CD4-positive, alpha-beta T cell treated with Interleukin-17A for 4 hours (primary cell): ENCODE data around the gene CLTCL1.
A peak's percentile ranks its signal among the peaks of the same experiment; 100 is the strongest.
"Not testable (repeated sequence)": the region's sequence is repeated elsewhere in the genome, so short reads cannot be mapped to it uniquely, and the experiment has no call there.

Source experiments
- DNase-seq: peaks from one replicate; pipeline ENCODE4 v3.0.0-alpha.2; 2020; ENCODE audit warnings: mixed read lengths

Gene CLTCL1

DNA sequence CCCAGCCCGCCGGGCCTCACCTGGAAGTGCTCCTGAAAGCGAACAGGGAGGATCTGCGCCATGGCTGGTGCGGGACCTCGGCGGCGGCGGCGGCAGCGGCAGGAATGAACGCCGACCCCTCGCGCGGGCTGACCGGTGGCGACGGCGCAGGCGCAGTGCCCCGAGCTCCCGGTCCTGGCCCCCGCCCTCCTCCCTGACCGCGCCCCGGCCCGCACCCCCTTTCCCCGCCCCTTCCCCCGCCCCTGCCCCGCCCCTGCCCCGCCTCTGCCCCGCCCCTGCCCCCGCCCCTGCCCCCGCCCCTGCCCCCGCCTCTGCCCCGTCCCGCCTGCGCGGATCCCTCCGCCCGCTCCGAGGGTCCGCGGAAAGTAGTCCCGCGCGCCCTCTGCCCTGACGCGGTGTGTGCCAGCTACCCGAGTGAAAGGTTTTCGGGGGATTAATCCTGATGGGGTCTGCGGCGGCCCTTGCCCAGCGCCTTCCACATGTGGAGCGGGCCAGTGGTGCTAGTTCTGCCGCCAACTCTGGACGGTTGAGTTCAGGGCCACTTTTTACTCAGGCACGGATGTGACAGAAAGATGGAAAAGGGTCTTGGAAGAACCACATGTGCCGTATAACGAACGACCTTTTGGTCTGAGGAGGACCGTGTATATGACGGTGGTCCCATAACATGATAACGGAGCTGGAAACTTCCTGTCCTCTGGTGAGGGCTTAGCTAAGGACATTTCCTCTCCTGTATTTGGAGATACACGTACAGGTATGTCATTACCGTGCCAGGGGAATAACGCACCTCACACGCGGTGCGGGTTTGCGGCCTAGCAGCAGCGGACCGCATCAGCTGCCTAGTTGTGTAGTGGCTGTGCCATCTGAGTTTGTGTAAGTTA is at the start of gene CLTCL1:
Gene CLTCL1, minus strand, starts transcription at position 140 of the 878 bp plus-strand sequence. Its CDS starts 78 bp downstream, at position 62.
- DNase-seq = peak; percentile 77

DNA sequence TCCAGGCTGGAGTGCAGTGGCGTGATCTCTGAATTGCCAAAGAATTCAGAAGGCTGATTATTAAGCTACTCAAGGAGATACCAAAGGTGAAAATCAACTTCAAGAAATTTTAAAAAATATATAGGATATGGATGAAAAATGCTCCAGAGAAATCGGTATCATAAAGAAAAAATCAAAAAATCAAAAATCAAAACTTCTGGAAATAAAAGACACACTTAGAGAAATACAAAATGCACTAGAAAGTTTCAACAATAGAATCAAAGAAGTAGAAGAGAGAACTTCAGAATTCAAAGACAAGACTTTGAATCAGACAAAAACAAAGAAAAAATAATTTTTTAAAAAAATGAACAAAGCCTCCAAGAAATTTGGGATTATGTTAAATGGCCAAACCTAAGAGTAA is 45.6 kb upstream of the CLTCL1 start:
- no peak for DNase-seq

DNA sequence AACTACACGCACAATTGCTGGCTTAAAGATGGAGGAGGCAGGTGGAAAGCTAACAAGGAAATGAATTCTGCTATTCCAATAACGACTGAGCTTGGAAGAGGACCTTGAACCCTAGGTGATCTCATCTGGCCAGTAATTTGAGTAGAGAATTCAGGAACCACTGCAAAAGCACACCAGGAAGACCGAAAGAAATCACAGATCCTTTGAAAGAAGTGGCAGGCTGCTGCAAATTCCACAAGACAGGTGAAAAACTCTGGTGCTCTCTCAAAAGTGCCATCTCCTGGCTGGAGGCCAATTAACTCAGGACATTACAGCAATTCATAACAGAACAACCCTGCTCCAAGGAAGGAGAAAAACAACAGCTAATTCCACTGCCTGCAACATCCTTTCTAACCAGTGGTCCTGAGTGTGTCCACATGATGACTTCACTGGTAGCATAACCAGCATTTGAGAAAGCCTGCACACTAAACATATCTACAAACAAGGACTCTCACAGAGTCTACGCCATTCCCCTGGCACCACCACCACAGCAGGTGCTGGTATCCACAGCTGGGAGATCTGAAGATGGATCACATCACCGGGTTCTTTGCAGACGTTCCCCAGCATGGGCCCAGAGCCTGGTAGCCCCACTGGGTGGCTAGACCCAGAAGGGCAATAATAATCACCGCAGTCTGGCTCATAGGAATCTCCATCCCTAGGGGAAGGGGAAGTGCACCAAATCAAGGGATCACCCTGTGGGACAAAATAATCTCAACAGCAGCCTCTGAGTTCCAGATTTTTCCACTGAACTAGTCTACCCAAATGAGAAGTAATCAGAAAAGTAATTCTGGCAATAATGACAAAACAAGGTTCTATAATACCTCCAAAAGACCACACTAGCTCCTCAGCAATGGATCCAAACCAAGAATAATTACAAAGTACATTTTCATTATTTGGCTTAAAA is 44.9 kb upstream of the CLTCL1 start:
- no peak for DNase-seq

DNA sequence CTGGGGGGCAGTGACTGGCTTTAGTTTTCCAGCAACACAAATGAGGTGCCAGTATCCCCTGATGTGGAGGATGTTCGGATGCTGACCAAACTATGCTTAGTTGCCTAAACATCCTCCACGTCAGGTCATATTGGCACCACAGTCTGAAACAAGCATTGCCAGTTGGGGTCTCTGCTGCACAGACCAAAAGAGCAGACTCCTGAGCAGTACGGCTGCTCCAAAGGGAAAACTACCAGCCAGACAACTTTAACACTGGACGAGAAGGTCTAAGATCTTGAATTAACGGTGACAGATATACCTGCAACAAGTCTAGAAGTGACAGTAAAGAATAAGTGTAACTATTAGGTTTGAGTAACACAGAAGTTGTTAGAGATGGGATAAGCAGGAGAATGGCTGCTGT is 40.5 kb upstream of the CLTCL1 start:
- no peak for DNase-seq

DNA sequence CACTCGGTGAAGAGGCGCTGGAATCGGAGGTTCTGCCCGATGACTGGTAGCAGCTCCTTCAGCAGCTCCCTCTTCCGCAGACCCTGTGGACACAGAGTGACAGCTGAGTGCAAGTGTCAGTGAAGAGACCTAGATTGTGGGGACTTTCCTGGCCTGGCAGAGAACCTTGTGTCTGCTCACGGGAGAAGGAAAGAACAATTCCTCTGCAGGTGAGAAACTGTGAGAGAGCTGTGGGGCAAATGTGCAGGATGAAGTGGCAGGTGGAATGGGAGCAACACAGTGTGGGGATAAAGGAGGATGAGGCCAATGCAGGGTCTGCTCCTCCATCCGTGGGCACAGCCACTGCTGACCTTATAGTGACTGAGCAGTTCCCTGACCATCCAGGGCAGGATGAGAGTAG is 40.0 kb upstream of the CLTCL1 start:
- no peak for DNase-seq

DNA sequence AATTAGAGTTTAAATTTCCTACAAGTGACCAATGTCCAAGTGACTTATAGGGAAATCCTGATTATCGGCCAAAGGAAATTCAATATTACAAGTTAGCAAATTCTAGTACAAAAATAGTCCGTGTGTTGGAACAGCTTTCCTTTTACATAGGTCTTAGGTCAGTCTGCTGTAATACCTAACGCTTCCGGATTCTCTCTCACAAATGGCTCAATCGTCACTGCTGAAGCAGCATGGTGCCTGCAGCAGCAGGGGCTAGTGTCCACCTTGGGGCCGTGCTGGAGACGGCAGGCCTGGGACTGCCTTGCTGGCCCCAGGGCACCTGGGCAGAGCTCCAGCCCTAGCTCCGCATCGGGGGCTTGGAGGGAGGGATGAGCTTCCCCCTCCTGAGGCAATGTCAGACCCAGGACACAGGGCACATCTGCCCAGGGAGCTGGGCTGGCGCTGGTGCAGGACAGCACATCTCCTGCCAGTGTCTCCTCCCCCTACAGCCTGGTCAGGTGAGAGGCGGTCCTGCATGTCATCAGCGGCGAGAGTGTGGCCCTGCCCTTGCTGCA is 39.4 kb upstream of the CLTCL1 start:
- no peak for DNase-seq

DNA sequence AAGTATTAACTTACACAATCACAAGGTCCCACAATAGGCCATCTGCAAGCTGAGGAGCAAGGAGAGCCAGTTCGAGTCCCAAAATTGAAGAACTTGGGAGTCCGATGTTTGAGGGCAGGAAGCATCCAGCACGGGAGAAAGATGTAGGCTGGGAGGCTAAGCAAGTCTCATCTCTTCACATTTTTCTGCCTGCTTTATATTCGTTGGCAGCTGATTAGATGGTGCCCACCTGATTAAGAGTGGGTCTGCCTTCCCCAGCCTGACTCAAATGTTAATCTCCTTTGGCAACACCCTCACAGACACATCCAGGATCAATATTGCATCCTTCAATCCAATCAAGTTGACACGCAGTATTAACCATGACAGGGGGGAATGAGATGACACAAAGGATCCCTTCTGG is 38.7 kb upstream of the CLTCL1 start:
- DNase-seq = not testable (repeated sequence)

DNA sequence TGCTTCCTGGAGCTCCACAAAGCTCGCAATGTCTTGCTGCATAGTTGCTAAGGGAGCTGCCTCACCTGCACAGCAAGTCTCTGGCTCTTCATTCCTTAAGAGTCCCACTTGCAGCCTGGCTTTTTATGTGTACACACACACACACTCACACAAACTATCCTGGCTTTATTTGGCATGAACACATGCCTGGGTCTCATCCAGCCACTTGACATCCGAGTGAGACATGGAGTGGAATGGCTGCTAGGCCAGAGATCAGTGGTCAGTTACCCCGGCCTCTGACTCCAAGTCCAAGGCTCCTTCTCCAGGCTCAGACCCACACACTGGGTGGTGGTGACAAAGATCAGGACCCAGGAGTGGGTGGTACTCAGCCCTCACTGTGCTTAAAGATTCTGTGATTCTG is 37.9 kb upstream of the CLTCL1 start:
- DNase-seq = no peak

DNA sequence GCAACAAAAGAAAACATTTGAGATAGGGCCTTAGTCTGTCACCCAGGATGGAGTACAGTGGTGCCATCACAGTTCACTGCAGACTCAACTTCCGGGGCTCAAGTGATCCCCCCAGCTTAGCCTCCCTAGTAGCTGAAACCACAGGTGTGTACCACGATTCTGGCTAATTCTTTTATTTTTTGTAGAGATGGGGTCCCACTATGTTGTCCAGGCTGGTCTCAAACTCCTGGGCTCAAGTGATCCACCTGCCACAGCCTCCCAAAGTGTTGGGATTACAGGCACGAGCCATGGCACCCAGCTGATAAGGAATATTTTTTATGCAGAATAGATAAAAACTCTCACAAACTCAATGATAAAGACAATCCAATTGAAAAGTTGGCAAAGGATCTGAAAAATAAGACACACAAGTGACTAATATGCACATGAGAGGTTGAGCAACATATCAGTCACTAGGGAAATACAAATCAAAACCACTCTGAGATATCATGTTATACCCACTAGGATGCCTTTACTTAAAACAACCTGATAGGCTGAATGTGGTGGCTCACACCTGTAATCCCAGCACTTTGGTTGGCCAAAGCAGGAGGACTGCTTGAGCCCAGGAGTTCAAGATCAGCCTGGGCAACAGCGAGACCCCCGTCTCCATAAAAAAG is 33.9 kb upstream of the CLTCL1 start:
- no peak for DNase-seq

DNA sequence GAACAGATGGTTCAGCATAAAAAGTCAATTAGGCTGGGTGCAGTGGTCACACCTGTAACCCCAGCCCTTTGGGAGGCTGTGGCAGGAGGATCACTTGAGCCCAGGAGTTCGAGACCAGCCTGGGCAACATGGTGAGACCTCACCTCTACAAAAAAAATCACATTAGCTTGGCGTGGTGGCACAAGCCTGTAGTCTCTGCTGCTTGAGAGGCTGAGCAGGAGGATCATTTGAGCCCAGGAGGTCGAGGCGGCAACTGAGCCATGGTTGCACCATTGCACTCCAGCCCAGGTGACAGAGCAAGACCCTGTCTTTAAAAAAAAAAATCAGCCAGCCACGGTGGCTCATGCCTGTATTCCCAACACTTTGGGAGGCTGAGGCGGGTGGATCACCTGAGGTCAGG is 31.9 kb upstream of the CLTCL1 start:
- not testable (repeated sequence) for DNase-seq

DNA sequence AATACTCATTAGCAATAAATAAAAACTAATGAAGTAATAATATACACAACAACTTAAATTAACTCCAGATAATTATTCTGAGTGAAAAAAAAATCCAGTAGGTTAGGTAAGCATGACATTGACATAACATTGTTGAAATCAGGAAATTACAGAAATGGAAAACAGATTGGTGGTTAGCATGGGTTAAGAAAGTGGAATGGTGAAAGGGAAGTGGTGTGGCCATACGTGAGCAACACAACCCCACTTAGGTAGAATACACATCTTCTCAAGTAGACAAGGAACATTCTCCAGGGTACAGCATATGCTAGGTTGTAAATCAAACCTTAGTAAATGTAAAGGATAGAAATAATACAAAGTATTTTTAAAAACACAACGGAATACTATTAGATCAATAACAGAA is 30.2 kb upstream of the CLTCL1 start:
- no peak for DNase-seq

DNA sequence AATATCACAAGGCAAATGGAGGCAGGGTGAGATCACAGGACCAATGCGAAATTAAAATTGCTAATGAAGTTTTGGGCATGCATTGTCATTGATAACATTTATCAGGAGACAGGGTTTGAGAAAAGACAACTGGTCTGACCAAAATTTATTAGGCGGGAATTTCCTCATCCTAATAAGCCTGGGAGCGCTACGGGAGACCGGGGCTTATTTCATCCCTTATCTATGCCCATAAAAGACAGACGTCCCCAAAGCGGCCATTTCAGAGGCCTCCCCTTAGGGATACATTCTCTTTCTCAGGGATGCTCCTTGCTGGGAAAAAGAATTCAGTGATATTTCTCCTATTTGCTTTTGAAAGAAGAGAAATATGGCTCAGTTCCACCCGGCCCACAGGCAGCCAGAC is 28.6 kb upstream of the CLTCL1 start:
- DNase-seq = not testable (repeated sequence)

DNA sequence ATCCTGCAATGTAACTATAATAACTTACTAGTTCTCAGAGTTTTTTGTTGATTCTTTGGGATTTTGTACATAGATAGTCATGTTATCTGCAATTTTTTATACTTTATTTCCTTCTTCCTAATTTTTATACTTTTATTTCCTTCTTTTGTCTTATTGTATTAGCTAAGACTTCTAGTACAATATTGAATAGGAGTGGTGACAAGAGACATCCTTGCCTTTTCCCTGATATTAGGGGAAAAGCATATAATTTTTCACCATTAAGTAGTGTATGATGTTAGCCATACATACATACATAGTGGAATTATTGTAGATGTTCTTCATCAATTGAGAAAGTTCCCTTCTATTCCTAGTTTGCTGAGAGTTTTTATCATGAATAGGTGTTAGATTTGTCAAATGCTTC is 27.8 kb upstream of the CLTCL1 start:
- no peak for DNase-seq

DNA sequence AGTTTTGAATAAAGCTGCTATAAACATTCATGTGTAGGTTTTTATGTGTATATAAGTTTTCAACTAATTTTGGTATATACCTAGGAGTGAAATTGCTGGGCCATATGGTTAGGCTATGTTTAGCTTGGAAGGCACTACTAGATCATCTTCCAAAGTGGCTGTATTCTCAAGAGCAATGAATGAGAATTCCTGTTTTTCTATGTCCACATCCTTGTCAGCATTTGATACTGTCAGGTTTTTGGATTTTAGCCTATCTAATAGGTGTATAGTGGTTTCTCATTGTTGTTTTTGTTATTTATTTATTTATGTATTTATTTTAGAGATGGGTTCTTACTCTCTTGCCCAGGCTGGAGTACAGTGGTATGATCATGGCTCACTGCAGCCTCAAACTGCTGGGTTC is 26.3 kb upstream of the CLTCL1 start:
- DNase-seq = no peak

DNA sequence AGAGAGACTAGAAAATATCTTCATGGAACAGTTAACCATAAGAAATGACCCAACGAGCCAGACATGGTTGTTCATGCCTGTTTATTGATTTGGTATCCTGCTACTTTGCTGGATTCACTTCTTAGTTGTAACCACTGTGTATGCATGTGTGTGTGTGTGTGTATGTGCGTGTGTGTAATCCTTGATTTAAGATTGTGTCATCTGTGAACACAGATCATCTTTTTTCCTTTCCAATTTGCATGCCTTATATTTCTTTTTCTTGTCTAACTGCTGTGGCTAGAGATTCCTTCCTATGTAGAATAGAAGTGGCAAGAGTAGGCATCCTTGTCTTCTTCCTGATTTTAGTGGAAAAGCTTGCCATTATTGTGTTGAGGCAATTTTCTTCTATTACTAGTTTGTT is 16.4 kb upstream of the CLTCL1 start:
- DNase-seq = no peak

DNA sequence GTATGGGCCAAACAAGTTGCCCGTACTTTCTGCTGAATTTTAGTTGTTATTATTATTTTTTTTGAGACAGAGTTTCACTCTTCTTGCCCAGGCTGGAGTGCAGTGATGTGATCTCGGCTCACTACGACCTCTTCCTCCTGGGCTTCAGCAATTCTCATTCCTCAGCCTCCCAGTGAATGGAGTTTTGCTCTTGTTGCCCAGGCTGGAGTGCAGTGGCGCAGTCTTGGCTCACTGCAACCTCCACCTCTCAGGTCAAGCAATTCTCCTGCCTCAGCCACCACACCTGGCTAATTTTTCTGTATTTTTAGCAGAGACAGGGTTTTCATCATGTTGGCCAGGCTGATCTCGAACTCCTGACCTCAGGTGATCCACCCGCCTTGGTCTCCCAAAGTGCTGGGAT is 15.0 kb upstream of the CLTCL1 start:
- DNase-seq = not testable (repeated sequence)

DNA sequence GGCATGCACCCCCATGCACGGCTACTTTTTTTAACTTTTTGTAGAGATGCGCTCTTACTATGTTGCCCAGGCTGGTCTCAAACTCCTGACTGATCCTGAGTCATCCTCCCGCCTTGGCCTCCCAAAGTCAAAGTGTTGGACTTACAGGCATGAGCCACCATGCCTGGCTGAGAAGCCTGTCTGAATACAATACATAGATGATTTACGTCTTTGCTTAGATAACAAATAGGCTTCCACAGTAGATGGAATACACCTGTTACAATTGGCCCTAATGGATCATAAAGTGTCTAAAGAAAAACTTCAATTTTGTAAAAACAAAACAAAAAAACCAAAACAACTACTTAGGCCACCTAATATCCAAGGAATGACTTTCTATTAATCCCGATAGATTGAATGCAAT is 13.0 kb upstream of the CLTCL1 start:
- DNase-seq = no peak

DNA sequence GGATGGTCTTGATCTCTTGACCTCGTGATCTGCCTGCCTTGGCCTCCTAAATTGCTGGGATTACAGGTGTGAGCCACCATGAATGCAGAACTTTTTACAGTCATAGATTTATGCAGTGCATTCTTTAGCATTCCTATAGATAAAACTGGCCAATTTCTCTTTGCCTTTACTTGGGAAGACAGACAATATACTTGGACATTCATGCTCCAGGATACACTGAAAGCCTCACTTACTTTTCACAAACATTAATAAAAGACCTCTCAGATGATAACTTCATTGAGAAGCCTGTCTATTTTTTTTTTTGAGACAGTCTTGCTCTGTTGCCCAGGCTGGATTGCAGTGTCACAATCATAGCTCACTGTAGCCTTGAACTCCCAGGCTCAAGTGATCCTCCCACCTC is 12.3 kb upstream of the CLTCL1 start:
- DNase-seq = no peak

DNA sequence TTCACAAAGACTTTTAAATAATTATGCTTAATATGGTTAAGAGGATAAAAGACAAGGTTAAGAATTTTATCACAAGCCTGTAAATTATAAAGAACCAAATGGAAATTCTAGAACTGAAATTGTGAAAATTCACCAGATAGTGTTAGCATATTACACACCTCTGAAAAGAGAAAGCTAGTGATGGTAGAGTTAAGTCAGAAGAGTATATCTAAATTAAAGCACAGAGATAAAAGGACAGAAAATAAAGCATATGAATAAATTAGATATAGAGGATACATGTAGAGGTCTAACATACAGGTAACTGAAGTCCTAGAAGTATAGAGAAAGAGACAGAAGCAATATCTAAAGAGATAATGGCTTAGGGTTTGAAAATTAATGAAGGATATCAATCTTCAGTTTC is 4.2 kb upstream of the CLTCL1 start:
- no peak for DNase-seq

DNA sequence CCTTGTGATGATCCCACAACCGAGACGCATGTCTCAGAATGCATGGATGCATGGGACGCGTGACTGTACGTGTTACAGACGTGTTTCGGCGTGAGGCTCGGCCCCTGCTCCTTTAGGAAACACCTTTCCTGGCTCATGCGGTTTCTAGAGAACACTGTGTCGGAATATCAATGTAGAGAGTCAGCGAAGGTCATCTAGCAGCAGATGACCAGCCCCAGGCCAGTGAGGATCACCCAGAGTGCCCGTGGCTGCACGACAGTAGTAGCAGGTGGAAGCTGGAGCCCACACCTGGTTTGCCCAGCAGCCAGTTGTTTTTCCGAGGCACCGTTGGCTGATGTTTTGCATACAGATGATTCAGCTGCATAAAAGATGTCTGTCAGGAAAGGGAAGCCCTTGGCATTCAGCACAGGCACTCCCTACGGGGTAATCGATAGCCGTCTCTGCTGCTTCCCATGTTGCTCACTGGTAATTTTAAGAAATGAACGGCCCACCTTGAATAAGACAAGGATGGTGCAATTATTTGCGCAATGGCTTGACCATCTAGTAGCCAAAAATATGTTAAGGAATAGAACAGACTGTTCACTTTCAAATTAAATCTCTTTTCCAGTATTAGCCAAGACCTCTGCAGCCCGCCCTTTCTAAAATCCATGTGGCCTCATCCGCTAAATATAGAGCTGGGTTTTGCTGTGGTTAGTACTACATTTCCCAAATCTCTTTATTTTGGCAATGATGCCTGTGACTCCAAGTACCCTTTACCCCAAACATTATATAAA is 1.1 kb upstream of the CLTCL1 start:
- no peak for DNase-seq

DNA sequence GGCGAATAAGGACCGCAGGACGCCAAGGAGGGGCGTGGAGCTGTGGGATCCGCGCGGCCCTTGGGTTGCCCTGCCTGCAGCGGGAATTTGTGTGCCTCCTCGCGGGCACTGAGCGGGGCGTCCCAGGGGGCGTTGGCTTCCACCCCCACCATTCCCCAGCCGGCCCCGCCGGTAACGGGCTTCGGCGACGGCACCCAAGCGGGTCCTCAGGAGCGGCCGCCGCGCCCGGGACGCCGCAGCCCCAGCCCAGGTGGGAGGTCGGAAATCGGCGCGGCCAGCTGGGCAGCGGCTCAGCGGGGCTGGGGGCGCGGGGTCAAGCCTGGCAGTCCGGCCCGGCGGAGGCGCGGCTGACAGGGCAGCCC is 320 bp downstream of the CLTCL1 start:
- DNase-seq = peak; percentile 45
